CD14-positive monocyte (primary cell): ENCODE results near the gene KTI12. TPM values are rescaled to one million over a fixed set of nuclear protein-coding genes. Genes with fewer than 3 reads are reported as not detected.
A peak's percentile ranks its signal among the peaks of the same experiment; 100 is the strongest.

Experiments
- DNase-seq, 3 donors: peaks; one replicate each; pipeline ENCODE4 v3.0.0-alpha.2; 2011 to 2022
- H2AFZ ChIP-seq: 2 replicates; pipeline ENCODE4 v1.6.0; 2012; ENCODE audit warnings: mild to moderate bottlenecking, low read depth, low read length, inconsistent platforms; ENCODE audit not compliant: insufficient read depth, poor library complexity, severe bottlenecking
- H3K27ac ChIP-seq, 2 donors: 1 replicate in 1 of 2; 2 replicates in 1 of 2; pipeline ENCODE4 v1.5.1; 2012 to 2013; ENCODE audit warnings: low read length in 2 of 2, control low read depth in 1 of 2, inconsistent platforms in 1 of 2, low read depth in 1 of 2, mild to moderate bottlenecking in 1 of 2
- H3K27me3 ChIP-seq, 2 donors: one replicate each; pipeline versions ENCODE4 v1.6.0 to v1.6.1; 2011 to 2013; ENCODE audit warnings: low read length in 2 of 2; ENCODE audit not compliant: control insufficient read depth in 2 of 2, insufficient read depth in 2 of 2
- H3K36me3 ChIP-seq, 2 donors: replicated peaks in 1 of 2; 1 replicate in 1 of 2; 2 replicates in 1 of 2; pipeline versions ENCODE4 v1.5.1 to v1.6.1; 2012 to 2013; ENCODE audit warnings: low read length in 2 of 2, control low read depth in 1 of 2, inconsistent platforms in 1 of 2, mild to moderate bottlenecking in 1 of 2; ENCODE audit not compliant: insufficient read depth in 2 of 2, control insufficient read depth in 1 of 2
- H3K4me1 ChIP-seq, 2 donors: 1 replicate in 1 of 2; 2 replicates in 1 of 2; pipeline versions ENCODE4 v1.5.1 to v1.6.1; 2012 to 2013; ENCODE audit warnings: low read length in 2 of 2, control low read depth in 1 of 2, inconsistent platforms in 1 of 2, mild to moderate bottlenecking in 1 of 2, moderate library complexity in 1 of 2; ENCODE audit not compliant: insufficient read depth in 2 of 2, control insufficient read depth in 1 of 2
- H3K4me2 ChIP-seq: replicated peaks from 2 replicates; pipeline ENCODE3; 2012; ENCODE audit warnings: low read length, moderate library complexity, mild to moderate bottlenecking; ENCODE audit not compliant: poor library complexity, severe bottlenecking; ENCODE audit errors: extremely low read depth
- H3K4me3 ChIP-seq, 3 experiments: fragments of 200-600 bp in 1 of 3; sonication (generic) in 1 of 3; replicated peaks in 1 of 3; 1 replicate in 2 of 3; 2 replicates in 1 of 3; pipeline ENCODE4 v1.5.1; 2011 to 2013; ENCODE audit warnings: low read length in 3 of 3, mild to moderate bottlenecking in 3 of 3, control low read depth in 2 of 3, low read depth in 2 of 3, inconsistent platforms in 1 of 3, moderate library complexity in 1 of 3
- H3K79me2 ChIP-seq: 2 replicates; pipeline ENCODE4 v1.6.0; 2012; ENCODE audit warnings: mild to moderate bottlenecking, control low read depth, inconsistent platforms, low read length, moderate library complexity; ENCODE audit not compliant: insufficient read depth
- H3K9ac ChIP-seq: 2 replicates; pipeline ENCODE4 v1.6.0; 2017; ENCODE audit warnings: low read length, mild to moderate bottlenecking; ENCODE audit not compliant: insufficient read depth, poor library complexity, severe bottlenecking
- H3K9me3 ChIP-seq, 2 donors: replicated peaks in 1 of 2; 1 replicate in 1 of 2; 2 replicates in 1 of 2; pipeline versions ENCODE4 v1.5.1 to v1.6.1; 2012 to 2013; ENCODE audit warnings: low read length in 2 of 2, control low read depth in 1 of 2; ENCODE audit not compliant: control insufficient read depth in 1 of 2, insufficient read depth in 1 of 2
- H4K20me1 ChIP-seq: 2 replicates; pipeline ENCODE4 v1.6.0; 2012; ENCODE audit warnings: mild to moderate bottlenecking, low read length, control low read depth, moderate library complexity; ENCODE audit not compliant: insufficient read depth
- H3K27ac Mint-ChIP-seq, 7 donors: one replicate each; pipeline ENCODE4 v1.8.0; 2020; ENCODE audit warnings: mild to moderate bottlenecking in 7 of 7, mixed read lengths in 7 of 7, moderate library complexity in 6 of 7, inconsistent platforms in 2 of 7
- H3K27me3 Mint-ChIP-seq, 3 donors: one replicate each; pipeline ENCODE4 v1.8.0; 2021 to 2022; ENCODE audit warnings: low read depth in 3 of 3, mild to moderate bottlenecking in 3 of 3, mixed read lengths in 3 of 3, moderate library complexity in 3 of 3, inconsistent platforms in 1 of 3
- H3K36me3 Mint-ChIP-seq, 2 donors: one replicate each; pipeline ENCODE4 v1.8.0; 2020; ENCODE audit warnings: mixed read lengths in 2 of 2, inconsistent platforms in 1 of 2, mild to moderate bottlenecking in 1 of 2
- H3K4me1 Mint-ChIP-seq: one replicate; pipeline ENCODE4 v1.8.0; 2020; ENCODE audit warnings: mild to moderate bottlenecking, mixed read lengths
- H3K4me3 Mint-ChIP-seq, 2 donors: one replicate each; pipeline ENCODE4 v1.8.0; 2020; ENCODE audit warnings: mild to moderate bottlenecking in 2 of 2, mixed read lengths in 2 of 2, moderate library complexity in 1 of 2
- H3K9me3 Mint-ChIP-seq, 7 donors: one replicate each; pipeline ENCODE4 v1.8.0; 2020 to 2022; ENCODE audit warnings: mixed read lengths in 7 of 7, mild to moderate bottlenecking in 6 of 7, moderate library complexity in 6 of 7, inconsistent platforms in 2 of 7
- WGBS: methylation state at CpG from one replicate; pipeline ENCODE4 v1.1.5; 2013; ENCODE audit warnings: missing lambda C conversion rate; ENCODE audit not compliant: insufficient coverage; 5-methylcytosine and 5-hydroxymethylcytosine counted together
- intact Hi-C, 2 donors: fragments of 100-400 bp; cut with micrococcal nuclease; formaldehyde crosslinking; loops; one replicate each; pipeline versions ENCODE4 v1.15.0 to v1.15.1; 2023
- polyA plus RNA-seq, 3 donors: library from polyadenylated mRNA; depleted of rRNA in 1 of 3; unstranded in 2 of 3; stranded (reverse) in 1 of 3; fragments of 300-500 nt in 2 of 3; fragments of >200 nt in 1 of 3; fragmentation: Illumina TruSeq in 2 of 3; gene quantifications; 1 replicate in 2 of 3; 2 replicates in 1 of 3; pipeline ENCODE4 v1.2.3, GENCODE V29; 2012 to 2021
- TF ChIP-seq, protein P1 (sequence below): fragments of 200-600 bp; IDR thresholded peaks from one replicate; pipeline ENCODE4 v1.8.0; 2022; ENCODE audit warnings: antibody characterized with exemption, mild to moderate bottlenecking

KTI12 gene
- polyA plus RNA-seq, 3 donors = 6.4 to 18.2 (median 16.2) TPM

GRCh38 chr1:51989582-51990477 is 43.8 kb downstream of the KTI12 start:
- 35% methylated on average over 26 of the region's 47 CpGs for WGBS
- no peaks in the 10 kb centered on the region for H3K36me3 ChIP-seq
- H3K4me3 ChIP-seq = peak overlapping the region in 2 of 3 experiments; percentile 2 to 63
- H3K27ac ChIP-seq = no peak overlapping the region
- Mint-ChIP-seq H3K4me1 (peaks cover 7% of the 10 kb centered on the region), H3K27ac (no peak overlapping the region), H3K27me3 (peaks cover 42 to 61% (median 56%) of the 10 kb centered on the region in 3 donors), H3K9me3 (peaks cover 0 to 15% (median 8%) of the 10 kb centered on the region in 7 donors), H3K36me3 (peaks cover 0 to 4% of the 10 kb centered on the region in 2 donors), H3K4me3 (peak overlapping the region in 1 of 2 donors; percentile 74)
- H3K9ac ChIP-seq = peak overlapping the region; percentile 36
- H4K20me1 ChIP-seq = no peaks in the 10 kb centered on the region
- H3K4me1 ChIP-seq = no peaks in the 10 kb centered on the region
- H3K4me2 ChIP-seq = peak overlapping the region; percentile 67
- H3K9me3 ChIP-seq = no peaks in the 10 kb centered on the region
- DNase-seq = no peak
- H3K79me2 ChIP-seq = no peaks in the 10 kb centered on the region
- intact Hi-C loops = no loop called here
- peaks cover 32 to 52% of the 10 kb centered on the region in 2 donors for H3K27me3 ChIP-seq
- peak overlapping the region; percentile 70 for H2AFZ ChIP-seq
- TF ChIP-seq, protein P1, sequence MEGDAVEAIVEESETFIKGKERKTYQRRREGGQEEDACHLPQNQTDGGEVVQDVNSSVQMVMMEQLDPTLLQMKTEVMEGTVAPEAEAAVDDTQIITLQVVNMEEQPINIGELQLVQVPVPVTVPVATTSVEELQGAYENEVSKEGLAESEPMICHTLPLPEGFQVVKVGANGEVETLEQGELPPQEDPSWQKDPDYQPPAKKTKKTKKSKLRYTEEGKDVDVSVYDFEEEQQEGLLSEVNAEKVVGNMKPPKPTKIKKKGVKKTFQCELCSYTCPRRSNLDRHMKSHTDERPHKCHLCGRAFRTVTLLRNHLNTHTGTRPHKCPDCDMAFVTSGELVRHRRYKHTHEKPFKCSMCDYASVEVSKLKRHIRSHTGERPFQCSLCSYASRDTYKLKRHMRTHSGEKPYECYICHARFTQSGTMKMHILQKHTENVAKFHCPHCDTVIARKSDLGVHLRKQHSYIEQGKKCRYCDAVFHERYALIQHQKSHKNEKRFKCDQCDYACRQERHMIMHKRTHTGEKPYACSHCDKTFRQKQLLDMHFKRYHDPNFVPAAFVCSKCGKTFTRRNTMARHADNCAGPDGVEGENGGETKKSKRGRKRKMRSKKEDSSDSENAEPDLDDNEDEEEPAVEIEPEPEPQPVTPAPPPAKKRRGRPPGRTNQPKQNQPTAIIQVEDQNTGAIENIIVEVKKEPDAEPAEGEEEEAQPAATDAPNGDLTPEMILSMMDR = no peak

DNA sequence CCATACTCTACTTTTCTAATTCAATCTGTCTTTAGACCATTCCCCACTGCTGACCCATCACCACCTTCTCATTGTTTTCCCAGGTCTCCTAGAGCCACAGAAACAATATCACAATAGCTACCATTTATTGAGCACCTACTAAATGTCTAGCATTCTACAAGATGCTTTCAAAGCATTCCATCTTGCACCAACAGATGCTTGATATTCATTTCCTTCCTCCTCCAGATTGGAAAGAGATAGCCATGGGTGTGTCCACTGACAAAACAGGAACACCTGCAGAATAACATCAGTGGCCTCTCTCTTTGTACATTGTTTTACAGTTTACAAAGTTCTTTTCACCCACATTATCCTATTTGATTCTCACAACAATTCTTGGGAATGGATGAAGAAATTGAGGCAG is 45.4 kb downstream of the KTI12 start:
- H3K27me3 Mint-ChIP-seq = peaks cover 38 to 56% (median 47%) of the 10 kb centered on the region in 3 donors
- intact Hi-C loops = no loop called here
- peaks cover 7% of the 10 kb centered on the region for H3K4me1 Mint-ChIP-seq
- Histone ChIP-seq H3K4me1 (no peaks in the 10 kb centered on the region), H3K27ac (no peak overlapping the region), H3K4me3 (no peak overlapping the region), H2AFZ (no peak overlapping the region), H3K36me3 (no peaks in the 10 kb centered on the region), H3K27me3 (peaks cover 32 to 50% of the 10 kb centered on the region in 2 donors), H3K4me2 (no peak overlapping the region), H3K9me3 (no peaks in the 10 kb centered on the region), H3K79me2 (no peaks in the 10 kb centered on the region), H3K9ac (no peak overlapping the region), H4K20me1 (no peaks in the 10 kb centered on the region)
- H3K9me3 Mint-ChIP-seq = peaks cover 0 to 19% (median 9%) of the 10 kb centered on the region in 7 donors
- TF ChIP-seq, protein P1 = no peak
- peaks cover 0 to 4% of the 10 kb centered on the region in 2 donors for H3K36me3 Mint-ChIP-seq
- H3K4me3 Mint-ChIP-seq = no peak overlapping the region
- DNase-seq = no peak
- H3K27ac Mint-ChIP-seq = no peak overlapping the region
